Testis (tissue), 2 donors: ENCODE results near the gene CALML5.

ENCODE experiments used
- CTCF ChIP-seq, 3 experiments: fragments of 450-650 bp in 2 of 3; fragments of 200-600 bp in 1 of 3; sonication (generic) in 1 of 3; IDR thresholded peaks; one replicate each; pipeline ENCODE4 v1.5.1; 2016 to 2019; ENCODE audit warnings: antibody characterized with exemption in 3 of 3, mild to moderate bottlenecking in 2 of 3, moderate library complexity in 1 of 3
- POLR2A ChIP-seq: fragments of 450-650 bp; IDR thresholded peaks from one replicate; pipeline ENCODE4 v1.6.1; 2017; ENCODE audit warnings: antibody characterized with exemption, mild to moderate bottlenecking, moderate library complexity

GRCh38 chr10:5518143-5518542 lies 18.8 kb upstream of the CALML5 start:
- no peak for TF ChIP-seq CTCF (IDR thresholded peaks at IDR 0.05)
- TF ChIP-seq POLR2A = no peak
